ENCODE measurements around the gene NPPA. TPM values are rescaled to one million over a fixed set of nuclear protein-coding genes. Genes with fewer than 3 reads are reported as not detected.

The NPPA gene
- total RNA-seq, 1 experiment from 2014 or later: not detected

GRCh38 chr1:11862890-11863289 lies 15.3 kb upstream of the NPPA start:
- Histone ChIP-seq H3K4me2 (ENCODE audit: low read length) (peak overlapping the region; percentile 8; the same call in 1 of the 2 replicates), H2AFZ (ENCODE audit: low read depth, low read length, poor library complexity, severe bottlenecking) (no peak overlapping the region), H3K36me3 (ENCODE audit: control insufficient read depth in 1 of 2, insufficient read depth in 2 of 2, low read length in 2 of 2) (no peaks in the 10 kb centered on the region), H3K79me2 (ENCODE audit: insufficient read depth, low read length) (no peaks in the 10 kb centered on the region), H3K9ac (ENCODE audit: low read length) (no peak overlapping the region), H3K9me3 (ENCODE audit: control insufficient read depth in 1 of 2, insufficient read depth in 1 of 2, low read depth in 1 of 2, low read length in 2 of 2) (no peaks in the 10 kb centered on the region), H3K27me3 (ENCODE audit: insufficient read depth, low read length) (peaks cover 41% of the 10 kb centered on the region), H3K4me1 (ENCODE audit: control insufficient read depth in 1 of 2, insufficient read depth in 2 of 2, low read length in 2 of 2) (peaks cover 4 to 10% of the 10 kb centered on the region in 2 experiments; a peak in 3 of 4 replicates), H3K9me2 (ENCODE audit: insufficient read depth) (no peaks in the 10 kb centered on the region), H4K20me1 (ENCODE audit: insufficient read depth) (no peaks in the 10 kb centered on the region), H3K4me3 (replicated peaks in 1 of 2; ENCODE audit: low read depth in 1 of 2, low read length in 2 of 2) (no peak overlapping the region), H3K27ac (ENCODE audit: low read depth, low read length) (no peak overlapping the region)
- intact Hi-C loops (cut with micrococcal nuclease): no loop called here
- no peak for DNase-seq (ENCODE audit: low read depth, low spot score)
- ChIA-PET RAD21 (ENCODE audit: low non-redundant PET in 1 of 2, low total read pairs in 2 of 2, uncharacterized antibody in 2 of 2, unreplicated experiment in 2 of 2) (interaction anchor here in 1 of 2 experiments (0.6 kb wide), 1 partner anchor 10 kb away, joined by 3 read pairs; no protein-coding TSS in a partner anchor), CTCF (no interaction called here), POLR2A (interaction anchor here (1.7 kb wide), 1 partner anchor 46 kb away, joined by 13 read pairs; no protein-coding TSS in a partner anchor)
- TF ChIP-seq FOSL1 (IDR thresholded peaks at IDR 0.05; ENCODE audit: low read depth) (peak; percentile 54; the same call in 1 of the 2 replicates), ZNF274 (IDR thresholded peaks at IDR 0.05; ENCODE audit: low read depth, low read length) (no peak)
- BruUV-seq (replicated peaks): no TSS peak
- ATAC-seq: peak; percentile 26; the same call in 1 of the 2 replicates

GRCh38 chr1:11860587-11860986 lies 13.0 kb upstream of the NPPA start:
- Histone ChIP-seq H3K36me3 (ENCODE audit: control insufficient read depth in 1 of 2, insufficient read depth in 2 of 2, low read length in 2 of 2) (no peaks in the 10 kb centered on the region), H3K27ac (ENCODE audit: low read depth, low read length) (no peak overlapping the region), H3K9me3 (ENCODE audit: control insufficient read depth in 1 of 2, insufficient read depth in 1 of 2, low read depth in 1 of 2, low read length in 2 of 2) (no peaks in the 10 kb centered on the region), H2AFZ (ENCODE audit: low read depth, low read length, poor library complexity, severe bottlenecking) (no peak overlapping the region), H3K4me2 (ENCODE audit: low read length) (no peak overlapping the region), H4K20me1 (ENCODE audit: insufficient read depth) (no peaks in the 10 kb centered on the region), H3K9ac (ENCODE audit: low read length) (no peak overlapping the region), H3K9me2 (ENCODE audit: insufficient read depth) (no peaks in the 10 kb centered on the region), H3K4me1 (ENCODE audit: control insufficient read depth in 1 of 2, insufficient read depth in 2 of 2, low read length in 2 of 2) (peaks cover 4 to 10% of the 10 kb centered on the region in 2 experiments; a peak in 3 of 4 replicates), H3K27me3 (ENCODE audit: insufficient read depth, low read length) (peaks cover 56% of the 10 kb centered on the region), H3K4me3 (replicated peaks in 1 of 2; ENCODE audit: low read depth in 1 of 2, low read length in 2 of 2) (no peak overlapping the region), H3K79me2 (ENCODE audit: insufficient read depth, low read length) (no peaks in the 10 kb centered on the region)
- no peak for ATAC-seq
- RAD21 ChIA-PET (ENCODE audit: low non-redundant PET in 1 of 2, low total read pairs in 2 of 2, uncharacterized antibody in 2 of 2, unreplicated experiment in 2 of 2): no interaction called here
- CTCF ChIA-PET: no interaction called here
- TF ChIP-seq, protein P1, sequence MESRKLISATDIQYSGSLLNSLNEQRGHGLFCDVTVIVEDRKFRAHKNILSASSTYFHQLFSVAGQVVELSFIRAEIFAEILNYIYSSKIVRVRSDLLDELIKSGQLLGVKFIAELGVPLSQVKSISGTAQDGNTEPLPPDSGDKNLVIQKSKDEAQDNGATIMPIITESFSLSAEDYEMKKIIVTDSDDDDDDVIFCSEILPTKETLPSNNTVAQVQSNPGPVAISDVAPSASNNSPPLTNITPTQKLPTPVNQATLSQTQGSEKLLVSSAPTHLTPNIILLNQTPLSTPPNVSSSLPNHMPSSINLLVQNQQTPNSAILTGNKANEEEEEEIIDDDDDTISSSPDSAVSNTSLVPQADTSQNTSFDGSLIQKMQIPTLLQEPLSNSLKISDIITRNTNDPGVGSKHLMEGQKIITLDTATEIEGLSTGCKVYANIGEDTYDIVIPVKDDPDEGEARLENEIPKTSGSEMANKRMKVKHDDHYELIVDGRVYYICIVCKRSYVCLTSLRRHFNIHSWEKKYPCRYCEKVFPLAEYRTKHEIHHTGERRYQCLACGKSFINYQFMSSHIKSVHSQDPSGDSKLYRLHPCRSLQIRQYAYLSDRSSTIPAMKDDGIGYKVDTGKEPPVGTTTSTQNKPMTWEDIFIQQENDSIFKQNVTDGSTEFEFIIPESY (IDR thresholded peaks at IDR 0.05; ENCODE audit: extremely low read depth, insufficient replicate concordance, low read length): no peak
- TF ChIP-seq CEBPB (IDR thresholded peaks at IDR 0.05; ENCODE audit: low read depth) (no peak), MAX (IDR thresholded peaks at IDR 0.05) (no peak), FOSL1 (IDR thresholded peaks at IDR 0.05; ENCODE audit: low read depth) (no peak)
- POLR2A ChIA-PET: no interaction called here
- no peak for DNase-seq (ENCODE audit: low read depth, low spot score)
- no TSS peak for BruUV-seq (replicated peaks)
- intact Hi-C loops (cut with micrococcal nuclease): no loop called here
